GM10266 (cell line): ENCODE results near the gene KIFC1.

ENCODE experiments used
- DNase-seq: peaks from one replicate; pipeline ENCODE4 v3.0.0; 2012; ENCODE audit errors: extremely low spot score
- CTCF ChIP-seq: IDR thresholded peaks from 2 replicates; pipeline ENCODE4 v1.5.1; 2012; ENCODE audit warnings: mild to moderate bottlenecking, low read depth; ENCODE audit not compliant: control insufficient read depth, insufficient read depth; ENCODE audit errors: missing control alignments

KIFC1 gene

GRCh38 chr6:33433001-33433543 is 41.4 kb downstream of the KIFC1 start:
- no peak for DNase-seq
- no peak for TF ChIP-seq CTCF

GRCh38 chr6:33433544-33434191 is 42.0 kb downstream of the KIFC1 start:
- TF ChIP-seq CTCF = no peak
- no peak for DNase-seq

- DNase-seq = no peak
- TF ChIP-seq CTCF = no peak
Observed at GRCh38 chr6:33434961-33435360, 43.3 kb downstream of the KIFC1 start.

GRCh38 chr6:33437666-33438065 is 46.0 kb downstream of the KIFC1 start:
- TF ChIP-seq CTCF = no peak
- DNase-seq = no peak

GRCh38 chr6:33438978-33439594 is 47.5 kb downstream of the KIFC1 start:
- DNase-seq = no peak
- TF ChIP-seq CTCF = no peak

- no peak for DNase-seq
- no peak for TF ChIP-seq CTCF
Observed at GRCh38 chr6:33439956-33440648, 48.5 kb downstream of the KIFC1 start.

- no peak for TF ChIP-seq CTCF
- no peak for DNase-seq
Observed at GRCh38 chr6:33440649-33441309, 49.2 kb downstream of the KIFC1 start.
